ENCODE results near the gene TPRG1. TPM values are rescaled to one million over a fixed set of nuclear protein-coding genes. Genes with fewer than 3 reads are reported as not detected.

The TPRG1 gene
- total RNA-seq, 1 donor from 2014 or later = 0.71 TPM

DNA sequence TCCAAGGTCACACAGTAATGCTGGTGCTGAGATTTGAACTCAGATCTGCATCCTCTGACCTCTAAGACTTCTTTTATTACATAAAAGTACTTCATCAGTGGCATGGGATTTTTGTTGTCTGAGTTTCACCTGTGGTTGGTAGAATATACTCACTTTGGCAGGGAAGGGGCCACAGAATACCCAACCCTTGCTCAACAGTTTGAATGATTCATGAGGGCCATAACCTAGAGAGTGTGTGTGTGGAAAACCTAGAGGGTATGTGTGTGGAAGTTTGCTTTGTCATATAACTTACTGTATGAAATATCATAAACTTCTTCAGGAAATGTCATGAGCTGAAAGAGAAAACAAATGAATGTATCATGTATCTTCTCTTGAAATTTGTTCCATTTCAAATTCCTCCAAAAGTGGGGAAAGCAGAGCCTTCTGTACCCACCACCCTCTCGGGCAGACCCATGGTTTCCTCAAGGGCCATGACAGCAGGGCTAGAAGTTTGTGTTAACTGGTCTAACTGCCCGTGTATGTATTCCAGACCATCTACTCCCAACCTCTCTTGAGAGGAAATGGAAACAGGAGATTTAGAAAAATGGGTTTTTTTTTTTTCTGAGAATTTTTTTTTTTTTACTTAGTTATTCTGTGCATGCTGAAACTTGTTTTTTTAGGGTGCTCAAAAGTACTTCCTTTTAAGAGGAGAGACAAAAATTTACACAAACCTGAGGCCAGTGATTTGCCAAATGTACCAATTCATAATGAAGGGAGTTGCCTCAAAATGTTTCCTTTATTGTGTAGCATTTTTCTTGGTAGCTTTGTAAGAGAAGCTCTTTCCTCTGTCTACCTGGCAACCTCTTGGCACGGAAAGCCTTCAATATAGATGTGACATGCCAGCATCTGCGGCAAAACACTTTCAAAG lies 127.0 kb downstream of the TPRG1 start:
- Histone ChIP-seq H3K36me3 (no peaks in the 10 kb centered on the region), H3F3A (ENCODE audit: low read depth) (peaks cover 4% of the 10 kb centered on the region), H3K27ac (no peak overlapping the region), H4K20me1 (ENCODE audit: low read depth) (no peaks in the 10 kb centered on the region), H3K27me3 (no peaks in the 10 kb centered on the region), H3K9me3 (ENCODE audit: low read depth) (no peaks in the 10 kb centered on the region), H3K4me2 (no peak overlapping the region), H3K79me2 (ENCODE audit: low read depth) (no peaks in the 10 kb centered on the region), H3K4me3 (no peak overlapping the region), H3K9ac (no peak overlapping the region), H2AFZ (replicated peaks) (no peak overlapping the region), H3K4me1 (peaks cover 7% of the 10 kb centered on the region)
- no peak for DNase-seq (ENCODE audit: low spot score)
- peaks cover 7% of the 10 kb centered on the region for H3K4me1 Mint-ChIP-seq
- H3K36me3 Mint-ChIP-seq = no peaks in the 10 kb centered on the region
- no peak overlapping the region for H3K27ac Mint-ChIP-seq
- H3K27me3 Mint-ChIP-seq (ENCODE audit: insufficient read depth, low read depth) = peaks cover 11% of the 10 kb centered on the region
- no peak overlapping the region for H3K4me3 Mint-ChIP-seq
- no peaks in the 10 kb centered on the region for H3K9me3 Mint-ChIP-seq
- TF ChIP-seq EZH2phosphoT487 (IDR thresholded peaks at IDR 0.05) (no peak), EZH2 (IDR thresholded peaks at IDR 0.05) (no peak)
- TF ChIP-seq, protein P1, sequence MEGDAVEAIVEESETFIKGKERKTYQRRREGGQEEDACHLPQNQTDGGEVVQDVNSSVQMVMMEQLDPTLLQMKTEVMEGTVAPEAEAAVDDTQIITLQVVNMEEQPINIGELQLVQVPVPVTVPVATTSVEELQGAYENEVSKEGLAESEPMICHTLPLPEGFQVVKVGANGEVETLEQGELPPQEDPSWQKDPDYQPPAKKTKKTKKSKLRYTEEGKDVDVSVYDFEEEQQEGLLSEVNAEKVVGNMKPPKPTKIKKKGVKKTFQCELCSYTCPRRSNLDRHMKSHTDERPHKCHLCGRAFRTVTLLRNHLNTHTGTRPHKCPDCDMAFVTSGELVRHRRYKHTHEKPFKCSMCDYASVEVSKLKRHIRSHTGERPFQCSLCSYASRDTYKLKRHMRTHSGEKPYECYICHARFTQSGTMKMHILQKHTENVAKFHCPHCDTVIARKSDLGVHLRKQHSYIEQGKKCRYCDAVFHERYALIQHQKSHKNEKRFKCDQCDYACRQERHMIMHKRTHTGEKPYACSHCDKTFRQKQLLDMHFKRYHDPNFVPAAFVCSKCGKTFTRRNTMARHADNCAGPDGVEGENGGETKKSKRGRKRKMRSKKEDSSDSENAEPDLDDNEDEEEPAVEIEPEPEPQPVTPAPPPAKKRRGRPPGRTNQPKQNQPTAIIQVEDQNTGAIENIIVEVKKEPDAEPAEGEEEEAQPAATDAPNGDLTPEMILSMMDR (IDR thresholded peaks at IDR 0.05) = no peak

DNA sequence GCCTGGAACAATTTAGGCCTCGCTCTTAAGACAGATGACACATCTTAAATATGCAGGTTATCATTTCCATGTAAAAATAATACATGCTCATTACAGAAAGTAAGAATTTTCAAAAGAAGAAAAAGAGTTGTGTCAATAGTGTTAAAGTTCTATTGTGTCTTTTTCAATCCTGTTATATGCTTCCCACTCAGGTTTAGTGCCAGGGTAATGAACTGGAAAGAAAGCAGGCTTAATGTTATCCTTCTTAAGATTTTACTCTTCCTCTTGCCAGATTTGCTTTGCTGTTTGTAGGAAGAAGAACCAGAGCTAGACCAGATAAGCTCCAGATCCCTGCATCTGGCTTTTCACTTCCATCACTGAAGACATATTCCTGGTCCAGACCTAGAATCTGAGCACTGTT lies 128.6 kb downstream of the TPRG1 start:
- Histone ChIP-seq H3K27me3 (no peaks in the 10 kb centered on the region), H3K36me3 (no peaks in the 10 kb centered on the region), H3K27ac (no peak overlapping the region), H4K20me1 (ENCODE audit: low read depth) (no peaks in the 10 kb centered on the region), H3K4me3 (no peak overlapping the region), H2AFZ (replicated peaks) (no peak overlapping the region), H3K9ac (no peak overlapping the region), H3F3A (ENCODE audit: low read depth) (peaks cover 4% of the 10 kb centered on the region), H3K4me1 (peaks cover 16% of the 10 kb centered on the region), H3K79me2 (ENCODE audit: low read depth) (no peaks in the 10 kb centered on the region), H3K4me2 (no peak overlapping the region), H3K9me3 (ENCODE audit: low read depth) (no peaks in the 10 kb centered on the region)
- Mint-ChIP-seq H3K4me3 (no peak overlapping the region), H3K4me1 (peaks cover 15% of the 10 kb centered on the region), H3K9me3 (no peaks in the 10 kb centered on the region), H3K27me3 (ENCODE audit: insufficient read depth, low read depth) (peaks cover 11% of the 10 kb centered on the region), H3K36me3 (no peaks in the 10 kb centered on the region), H3K27ac (no peak overlapping the region)
- DNase-seq (ENCODE audit: low spot score) = peak; percentile 33
- TF ChIP-seq, protein P1 (IDR thresholded peaks at IDR 0.05) = no peak
- no peak for TF ChIP-seq EZH2 (IDR thresholded peaks at IDR 0.05)
- TF ChIP-seq EZH2phosphoT487 (IDR thresholded peaks at IDR 0.05) = peak; percentile 72

DNA sequence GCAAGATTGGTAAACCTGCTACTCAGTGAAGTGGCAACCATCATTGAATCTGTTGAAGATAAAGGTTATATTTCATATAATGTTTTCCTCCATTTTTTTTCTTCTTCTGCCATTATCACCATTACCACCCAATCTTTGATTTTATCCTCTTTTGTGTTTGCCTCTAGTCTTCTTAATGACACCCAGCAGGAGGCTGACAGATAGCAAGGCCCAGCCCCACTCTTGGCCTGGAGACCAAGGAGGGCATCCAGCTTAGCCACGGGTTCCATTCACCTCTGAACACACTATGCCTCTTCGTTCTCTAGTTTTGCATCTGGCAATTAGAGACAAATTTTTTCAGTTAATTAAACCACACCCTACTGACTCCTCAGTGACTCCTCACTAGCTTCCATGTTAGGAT lies 129.7 kb downstream of the TPRG1 start:
- H3K27me3 Mint-ChIP-seq (ENCODE audit: insufficient read depth, low read depth) = peaks cover 11% of the 10 kb centered on the region
- DNase-seq (ENCODE audit: low spot score) = no peak

More for the DNA sequence above, 129.7 kb downstream of the TPRG1 start:
- Histone ChIP-seq H3K9ac (no peak overlapping the region), H3K4me2 (no peak overlapping the region), H3K9me3 (ENCODE audit: low read depth) (no peaks in the 10 kb centered on the region), H4K20me1 (ENCODE audit: low read depth) (no peaks in the 10 kb centered on the region), H3K36me3 (no peaks in the 10 kb centered on the region), H3F3A (ENCODE audit: low read depth) (peaks cover 4% of the 10 kb centered on the region), H2AFZ (replicated peaks) (no peak overlapping the region), H3K27ac (no peak overlapping the region), H3K79me2 (ENCODE audit: low read depth) (no peaks in the 10 kb centered on the region), H3K4me3 (no peak overlapping the region), H3K4me1 (peaks cover 16% of the 10 kb centered on the region), H3K27me3 (no peaks in the 10 kb centered on the region)
- no peak overlapping the region for H3K27ac Mint-ChIP-seq
- TF ChIP-seq, protein P1 (IDR thresholded peaks at IDR 0.05) = no peak
- TF ChIP-seq EZH2phosphoT487 (IDR thresholded peaks at IDR 0.05) = no peak
- TF ChIP-seq EZH2 (IDR thresholded peaks at IDR 0.05) = no peak
- no peaks in the 10 kb centered on the region for H3K36me3 Mint-ChIP-seq
- H3K4me1 Mint-ChIP-seq = peaks cover 15% of the 10 kb centered on the region
- H3K4me3 Mint-ChIP-seq = no peak overlapping the region
- no peaks in the 10 kb centered on the region for H3K9me3 Mint-ChIP-seq

Data from neural progenitor cell (in vitro differentiated cells).